Measurements from ENCODE around the gene FMO1. TPM values are rescaled to one million over a fixed set of nuclear protein-coding genes. Genes with fewer than 3 reads are reported as not detected.

Gene FMO1
- total RNA-seq, 4 donors from 2014 or later = 0.36 TPM; not detected in 3

DNA sequence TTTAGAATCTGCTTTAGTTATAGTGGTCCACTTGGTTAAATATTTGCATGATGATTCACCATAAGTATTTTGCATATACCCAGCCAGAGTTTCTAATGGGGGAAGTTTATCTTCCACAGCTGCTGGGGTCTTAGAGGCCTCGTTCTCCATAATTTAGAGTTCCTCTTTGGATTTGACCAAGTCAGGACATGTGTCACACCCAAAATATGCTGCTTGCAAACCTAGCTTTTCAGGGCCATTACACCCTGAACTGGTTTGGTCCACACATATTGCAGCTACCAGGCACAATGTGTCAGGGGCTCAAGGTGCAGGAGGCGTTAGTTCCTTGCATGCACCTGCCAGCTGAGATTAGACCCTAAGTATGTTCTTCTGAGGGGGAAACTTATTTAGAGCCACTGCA, 48.6 kb downstream of the FMO1 start:
- no peak for DNase-seq
- no peak for TF ChIP-seq POLR2A (IDR thresholded peaks at IDR 0.05)
- H3K9me3 ChIP-seq = peaks cover 0 to 10% (median 5%) of the 10 kb centered on the region in 3 donors
- no peaks in the 10 kb centered on the region for H3K4me1 ChIP-seq
- H3K36me3 ChIP-seq = no peaks in the 10 kb centered on the region
- in situ Hi-C loops (cut with MboI; ENCODE audit: low sequenced_read_pairs in 4 of 4) = no loop called here
- no peak for ATAC-seq
- no peak overlapping the region for H3K4me3 ChIP-seq
- H3K27me3 ChIP-seq = no peaks in the 10 kb centered on the region
- intact Hi-C loops (cut with DNase I; ENCODE audit: low total_unique reads) = no loop called here
- no peak overlapping the region for H3K27ac ChIP-seq

DNA sequence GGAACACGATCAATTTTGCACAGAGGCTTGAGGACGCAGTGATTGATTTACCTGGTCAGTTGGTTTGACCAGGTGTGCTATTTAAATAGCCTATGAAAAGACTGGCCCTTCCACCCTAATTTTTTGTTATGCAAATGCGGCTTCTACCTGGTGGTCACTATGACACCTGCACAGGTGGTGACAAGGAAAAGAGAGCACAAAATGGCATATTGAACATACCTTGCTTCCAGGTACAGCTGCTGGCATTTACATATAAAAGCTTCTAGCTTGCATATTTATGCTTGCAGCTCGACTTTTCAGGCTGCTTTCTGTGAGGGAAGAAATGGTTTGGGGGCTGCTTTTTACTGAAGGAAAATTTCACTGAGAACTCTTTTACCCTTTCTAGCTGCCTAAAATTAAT, 50.4 kb downstream of the FMO1 start:
- DNase-seq (no peak), ATAC-seq (no peak)
- H3K9me3 ChIP-seq = peaks cover 0 to 10% (median 5%) of the 10 kb centered on the region in 3 donors
- H3K27ac ChIP-seq = no peak overlapping the region
- intact Hi-C loops (cut with DNase I; ENCODE audit: low total_unique reads) (no loop called here), in situ Hi-C loops (cut with MboI; ENCODE audit: low sequenced_read_pairs in 4 of 4) (no loop called here)
- no peaks in the 10 kb centered on the region for H3K27me3 ChIP-seq
- no peaks in the 10 kb centered on the region for H3K36me3 ChIP-seq
- H3K4me1 ChIP-seq = no peaks in the 10 kb centered on the region
- H3K4me3 ChIP-seq = no peak overlapping the region
- no peak for TF ChIP-seq POLR2A (IDR thresholded peaks at IDR 0.05)
- TF ChIP-seq, protein P1, sequence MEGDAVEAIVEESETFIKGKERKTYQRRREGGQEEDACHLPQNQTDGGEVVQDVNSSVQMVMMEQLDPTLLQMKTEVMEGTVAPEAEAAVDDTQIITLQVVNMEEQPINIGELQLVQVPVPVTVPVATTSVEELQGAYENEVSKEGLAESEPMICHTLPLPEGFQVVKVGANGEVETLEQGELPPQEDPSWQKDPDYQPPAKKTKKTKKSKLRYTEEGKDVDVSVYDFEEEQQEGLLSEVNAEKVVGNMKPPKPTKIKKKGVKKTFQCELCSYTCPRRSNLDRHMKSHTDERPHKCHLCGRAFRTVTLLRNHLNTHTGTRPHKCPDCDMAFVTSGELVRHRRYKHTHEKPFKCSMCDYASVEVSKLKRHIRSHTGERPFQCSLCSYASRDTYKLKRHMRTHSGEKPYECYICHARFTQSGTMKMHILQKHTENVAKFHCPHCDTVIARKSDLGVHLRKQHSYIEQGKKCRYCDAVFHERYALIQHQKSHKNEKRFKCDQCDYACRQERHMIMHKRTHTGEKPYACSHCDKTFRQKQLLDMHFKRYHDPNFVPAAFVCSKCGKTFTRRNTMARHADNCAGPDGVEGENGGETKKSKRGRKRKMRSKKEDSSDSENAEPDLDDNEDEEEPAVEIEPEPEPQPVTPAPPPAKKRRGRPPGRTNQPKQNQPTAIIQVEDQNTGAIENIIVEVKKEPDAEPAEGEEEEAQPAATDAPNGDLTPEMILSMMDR (IDR thresholded peaks at IDR 0.05 in 4 of 5, conservative IDR thresholded peaks at IDR 0.05 in 1 of 5) = no peak

DNA sequence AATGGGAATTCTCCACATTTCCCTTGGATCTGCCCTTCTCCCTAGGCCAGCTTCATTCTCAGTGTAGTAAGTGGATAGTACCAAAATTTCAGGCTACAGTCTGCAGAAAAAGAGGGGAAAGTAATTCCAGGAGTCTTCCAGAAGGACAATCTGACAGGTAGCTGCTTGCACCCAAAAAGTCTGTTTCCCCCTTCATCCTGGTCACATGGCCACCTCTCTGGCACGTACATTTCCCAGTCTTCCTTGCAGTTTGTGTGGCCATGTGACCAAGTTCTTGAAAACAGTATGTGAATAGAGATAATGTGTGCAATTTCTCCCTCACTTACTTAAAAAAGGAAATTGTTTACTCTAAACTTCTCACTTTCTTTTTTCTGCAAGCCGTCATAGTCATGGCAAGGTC, 51.0 kb downstream of the FMO1 start:
- H3K4me1 ChIP-seq = no peaks in the 10 kb centered on the region
- no peaks in the 10 kb centered on the region for H3K27me3 ChIP-seq
- intact Hi-C loops (cut with DNase I; ENCODE audit: low total_unique reads) (no loop called here), in situ Hi-C loops (cut with MboI; ENCODE audit: low sequenced_read_pairs in 4 of 4) (no loop called here)
- H3K27ac ChIP-seq = no peak overlapping the region
- no peak for DNase-seq
- H3K36me3 ChIP-seq = no peaks in the 10 kb centered on the region
- peaks cover 0 to 10% (median 5%) of the 10 kb centered on the region in 3 donors for H3K9me3 ChIP-seq
- ATAC-seq = no peak
- H3K4me3 ChIP-seq = no peak overlapping the region
- TF ChIP-seq POLR2A (IDR thresholded peaks at IDR 0.05) = no peak
- TF ChIP-seq, protein P1 (IDR thresholded peaks at IDR 0.05 in 4 of 5, conservative IDR thresholded peaks at IDR 0.05 in 1 of 5) = no peak

DNA sequence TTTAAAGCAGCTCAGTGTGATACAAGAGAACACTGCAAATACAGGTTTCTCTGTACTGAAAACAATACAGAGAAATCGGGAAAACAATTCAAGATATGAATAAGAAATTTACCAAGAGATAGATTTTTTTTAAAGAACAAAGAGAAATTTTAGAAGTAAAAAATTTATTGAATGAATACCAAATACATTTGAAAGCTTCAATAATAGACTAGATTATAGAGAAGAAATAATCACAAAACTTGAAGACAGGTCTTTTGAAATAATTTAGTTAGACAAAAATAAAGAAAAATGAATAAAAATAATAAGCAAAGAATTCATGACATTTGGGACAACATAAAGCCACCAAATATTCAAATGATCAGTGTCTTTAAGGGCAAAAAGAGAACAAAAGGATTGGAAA, 52.1 kb downstream of the FMO1 start:
- intact Hi-C loops (cut with DNase I; ENCODE audit: low total_unique reads) (loop anchor here (5.0 kb wide), 1 partner anchor 68 kb away; no protein-coding TSS in a partner anchor), in situ Hi-C loops (cut with MboI; ENCODE audit: low sequenced_read_pairs in 4 of 4) (loop anchor here in 3 of 4 donors (25.0 kb wide), 1 partner anchor 338 kb away; no protein-coding TSS in a partner anchor)
- TF ChIP-seq, protein P1 (IDR thresholded peaks at IDR 0.05 in 4 of 5, conservative IDR thresholded peaks at IDR 0.05 in 1 of 5) = no peak
- no peak for TF ChIP-seq POLR2A (IDR thresholded peaks at IDR 0.05)
- H3K27ac ChIP-seq = no peak overlapping the region
- no peak overlapping the region for H3K4me3 ChIP-seq
- H3K27me3 ChIP-seq = no peaks in the 10 kb centered on the region
- ATAC-seq (no peak), DNase-seq (no peak)
- H3K36me3 ChIP-seq = no peaks in the 10 kb centered on the region
- peaks cover 0 to 10% (median 5%) of the 10 kb centered on the region in 3 donors for H3K9me3 ChIP-seq
- no peaks in the 10 kb centered on the region for H3K4me1 ChIP-seq

DNA sequence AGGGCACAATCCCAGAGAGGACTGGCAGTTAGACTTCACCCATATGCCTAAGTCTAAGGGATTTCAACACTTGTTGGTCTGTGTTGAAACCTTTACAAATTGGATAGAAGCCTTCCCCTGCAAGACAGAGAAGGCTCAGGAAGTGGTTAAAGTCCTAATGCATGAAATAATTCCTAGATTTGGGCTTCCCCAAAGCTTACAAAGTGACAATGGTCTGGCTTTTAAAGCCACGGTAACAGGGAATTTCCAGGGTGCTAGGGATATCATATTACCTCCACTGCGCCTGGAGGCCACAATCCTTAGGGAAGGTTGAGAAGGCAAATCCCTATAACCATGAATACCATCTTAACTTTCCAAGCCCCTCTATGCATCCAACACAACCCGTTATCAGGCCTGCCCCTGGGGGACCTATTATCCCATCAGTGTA, 62.4 kb downstream of the FMO1 start:
- peaks cover 0 to 12% of the 10 kb centered on the region in 2 donors for H3K4me1 ChIP-seq
- ATAC-seq = no peak
- H3K27ac ChIP-seq = no peak overlapping the region
- in situ Hi-C loops (cut with MboI; ENCODE audit: low sequenced_read_pairs in 4 of 4) = loop anchor here in 3 of 4 donors (10.0 to 25.0 kb wide), 2 partner anchors 66 to 348 kb away; partner anchors contain the start of gene FMO1 (in 1 of the 3)
- H3K9me3 ChIP-seq = no peaks in the 10 kb centered on the region
- no peak overlapping the region for H3K4me3 ChIP-seq
- no peaks in the 10 kb centered on the region for H3K36me3 ChIP-seq
- intact Hi-C loops (cut with DNase I; ENCODE audit: low total_unique reads) = loop anchor here (10.0 kb wide), 2 partner anchors 434 to 1416 kb away; partner anchors contain the start of genes SCYL3 and VAMP4
- no peak for DNase-seq
- TF ChIP-seq, protein P1 (IDR thresholded peaks at IDR 0.05 in 4 of 5, conservative IDR thresholded peaks at IDR 0.05 in 1 of 5) = no peak
- TF ChIP-seq POLR2A (IDR thresholded peaks at IDR 0.05) = no peak
- H3K27me3 ChIP-seq = no peaks in the 10 kb centered on the region
